Stromal cell of bone marrow (primary cell): Measurements from ENCODE around the gene SOX1.

Experiments used
- DNase-seq: peaks from one replicate; pipeline ENCODE4 v3.0.0-alpha.2; 2012; ENCODE audit warnings: low read depth

Gene SOX1

GRCh38 chr13:112072534-112073244 lies 5.7 kb downstream of the SOX1 start:
- DNase-seq = no peak

GRCh38 chr13:112073245-112074138 lies 6.5 kb downstream of the SOX1 start:
- no peak for DNase-seq

GRCh38 chr13:112074139-112074865 lies 7.4 kb downstream of the SOX1 start:
- no peak for DNase-seq

GRCh38 chr13:112077729-112078128 lies 10.8 kb downstream of the SOX1 start:
- DNase-seq = no peak

GRCh38 chr13:112078216-112078615 lies 11.3 kb downstream of the SOX1 start:
- no peak for DNase-seq

- DNase-seq = no peak
Measured at GRCh38 chr13:112078879-112079531, 12.1 kb downstream of the SOX1 start.

- DNase-seq = no peak
Measured at GRCh38 chr13:112079696-112080095, 12.7 kb downstream of the SOX1 start.

GRCh38 chr13:112083971-112084370 lies 17.0 kb downstream of the SOX1 start:
- DNase-seq = no peak

GRCh38 chr13:112092453-112092852 lies 25.5 kb downstream of the SOX1 start:
- DNase-seq = no peak

GRCh38 chr13:112095354-112095753 lies 28.4 kb downstream of the SOX1 start:
- no peak for DNase-seq

GRCh38 chr13:112096959-112097358 lies 30.0 kb downstream of the SOX1 start:
- no peak for DNase-seq

- DNase-seq = no peak
Measured at GRCh38 chr13:112097770-112098169, 30.8 kb downstream of the SOX1 start.

- no peak for DNase-seq
Measured at GRCh38 chr13:112098699-112099098, 31.8 kb downstream of the SOX1 start.

GRCh38 chr13:112101360-112101930 lies 34.5 kb downstream of the SOX1 start:
- no peak for DNase-seq

GRCh38 chr13:112102243-112102642 lies 35.3 kb downstream of the SOX1 start:
- no peak for DNase-seq

GRCh38 chr13:112103260-112103838 lies 36.4 kb downstream of the SOX1 start:
- no peak for DNase-seq

- no peak for DNase-seq
Measured at GRCh38 chr13:112103961-112104880, 37.3 kb downstream of the SOX1 start.

- DNase-seq = no peak
Measured at GRCh38 chr13:112104881-112105234, 37.9 kb downstream of the SOX1 start.

GRCh38 chr13:112105244-112105681 lies 38.3 kb downstream of the SOX1 start:
- no peak for DNase-seq

- no peak for DNase-seq
Measured at GRCh38 chr13:112105892-112106291, 38.9 kb downstream of the SOX1 start.
